ENCODE results near the gene HYDIN. TPM values are rescaled to one million over a fixed set of nuclear protein-coding genes. Genes with fewer than 3 reads are reported as not detected.

Gene HYDIN
- total and polyA plus RNA-seq, 2 experiments from 2014 or later: 3.1 to 7.7 TPM

DNA sequence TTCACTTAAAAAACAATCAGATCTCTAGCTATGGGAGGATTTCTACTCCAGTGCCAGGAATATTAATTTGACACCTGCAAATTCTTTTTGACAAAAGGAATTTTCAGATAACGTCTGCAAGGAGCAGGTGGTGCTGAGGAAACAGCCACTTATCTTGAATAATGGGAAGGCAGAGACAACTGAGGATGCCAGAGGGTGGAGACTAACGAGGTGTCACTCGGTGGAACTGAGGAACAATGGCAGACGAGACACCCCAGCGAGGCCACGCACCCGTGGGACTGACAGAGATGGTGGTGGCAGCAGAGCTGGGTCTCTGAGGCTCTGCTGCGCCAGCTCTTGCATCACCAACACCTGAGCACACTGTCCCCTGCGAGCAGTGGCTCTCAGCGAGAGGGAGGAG is 471.7 kb downstream of the HYDIN start (continued):
- TF ChIP-seq, protein P1, sequence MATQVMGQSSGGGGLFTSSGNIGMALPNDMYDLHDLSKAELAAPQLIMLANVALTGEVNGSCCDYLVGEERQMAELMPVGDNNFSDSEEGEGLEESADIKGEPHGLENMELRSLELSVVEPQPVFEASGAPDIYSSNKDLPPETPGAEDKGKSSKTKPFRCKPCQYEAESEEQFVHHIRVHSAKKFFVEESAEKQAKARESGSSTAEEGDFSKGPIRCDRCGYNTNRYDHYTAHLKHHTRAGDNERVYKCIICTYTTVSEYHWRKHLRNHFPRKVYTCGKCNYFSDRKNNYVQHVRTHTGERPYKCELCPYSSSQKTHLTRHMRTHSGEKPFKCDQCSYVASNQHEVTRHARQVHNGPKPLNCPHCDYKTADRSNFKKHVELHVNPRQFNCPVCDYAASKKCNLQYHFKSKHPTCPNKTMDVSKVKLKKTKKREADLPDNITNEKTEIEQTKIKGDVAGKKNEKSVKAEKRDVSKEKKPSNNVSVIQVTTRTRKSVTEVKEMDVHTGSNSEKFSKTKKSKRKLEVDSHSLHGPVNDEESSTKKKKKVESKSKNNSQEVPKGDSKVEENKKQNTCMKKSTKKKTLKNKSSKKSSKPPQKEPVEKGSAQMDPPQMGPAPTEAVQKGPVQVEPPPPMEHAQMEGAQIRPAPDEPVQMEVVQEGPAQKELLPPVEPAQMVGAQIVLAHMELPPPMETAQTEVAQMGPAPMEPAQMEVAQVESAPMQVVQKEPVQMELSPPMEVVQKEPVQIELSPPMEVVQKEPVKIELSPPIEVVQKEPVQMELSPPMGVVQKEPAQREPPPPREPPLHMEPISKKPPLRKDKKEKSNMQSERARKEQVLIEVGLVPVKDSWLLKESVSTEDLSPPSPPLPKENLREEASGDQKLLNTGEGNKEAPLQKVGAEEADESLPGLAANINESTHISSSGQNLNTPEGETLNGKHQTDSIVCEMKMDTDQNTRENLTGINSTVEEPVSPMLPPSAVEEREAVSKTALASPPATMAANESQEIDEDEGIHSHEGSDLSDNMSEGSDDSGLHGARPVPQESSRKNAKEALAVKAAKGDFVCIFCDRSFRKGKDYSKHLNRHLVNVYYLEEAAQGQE (IDR thresholded peaks at IDR 0.05; ENCODE audit: unreplicated experiment): no peak
- TF ChIP-seq, protein P2, sequence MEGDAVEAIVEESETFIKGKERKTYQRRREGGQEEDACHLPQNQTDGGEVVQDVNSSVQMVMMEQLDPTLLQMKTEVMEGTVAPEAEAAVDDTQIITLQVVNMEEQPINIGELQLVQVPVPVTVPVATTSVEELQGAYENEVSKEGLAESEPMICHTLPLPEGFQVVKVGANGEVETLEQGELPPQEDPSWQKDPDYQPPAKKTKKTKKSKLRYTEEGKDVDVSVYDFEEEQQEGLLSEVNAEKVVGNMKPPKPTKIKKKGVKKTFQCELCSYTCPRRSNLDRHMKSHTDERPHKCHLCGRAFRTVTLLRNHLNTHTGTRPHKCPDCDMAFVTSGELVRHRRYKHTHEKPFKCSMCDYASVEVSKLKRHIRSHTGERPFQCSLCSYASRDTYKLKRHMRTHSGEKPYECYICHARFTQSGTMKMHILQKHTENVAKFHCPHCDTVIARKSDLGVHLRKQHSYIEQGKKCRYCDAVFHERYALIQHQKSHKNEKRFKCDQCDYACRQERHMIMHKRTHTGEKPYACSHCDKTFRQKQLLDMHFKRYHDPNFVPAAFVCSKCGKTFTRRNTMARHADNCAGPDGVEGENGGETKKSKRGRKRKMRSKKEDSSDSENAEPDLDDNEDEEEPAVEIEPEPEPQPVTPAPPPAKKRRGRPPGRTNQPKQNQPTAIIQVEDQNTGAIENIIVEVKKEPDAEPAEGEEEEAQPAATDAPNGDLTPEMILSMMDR (conservative IDR thresholded peaks at IDR 0.05; ENCODE audit: low read depth in 2 of 2): no peak
- TF ChIP-seq, protein P3, sequence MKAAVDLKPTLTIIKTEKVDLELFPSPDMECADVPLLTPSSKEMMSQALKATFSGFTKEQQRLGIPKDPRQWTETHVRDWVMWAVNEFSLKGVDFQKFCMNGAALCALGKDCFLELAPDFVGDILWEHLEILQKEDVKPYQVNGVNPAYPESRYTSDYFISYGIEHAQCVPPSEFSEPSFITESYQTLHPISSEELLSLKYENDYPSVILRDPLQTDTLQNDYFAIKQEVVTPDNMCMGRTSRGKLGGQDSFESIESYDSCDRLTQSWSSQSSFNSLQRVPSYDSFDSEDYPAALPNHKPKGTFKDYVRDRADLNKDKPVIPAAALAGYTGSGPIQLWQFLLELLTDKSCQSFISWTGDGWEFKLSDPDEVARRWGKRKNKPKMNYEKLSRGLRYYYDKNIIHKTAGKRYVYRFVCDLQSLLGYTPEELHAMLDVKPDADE (IDR thresholded peaks at IDR 0.05): no peak
- TF ChIP-seq EZH2 (IDR thresholded peaks at IDR 0.05; ENCODE audit: low read depth, unreplicated experiment) (no peak), STAT1 (IDR thresholded peaks at IDR 0.05; ENCODE audit: unreplicated experiment) (no peak)

Small RNAs within 50 kb of the gene (small RNA-seq; reads per million reads assigned to genes)
- gene RNU6ATAC25P (ENCODE audit: low replicate concordance): not detected

Other genes with a start within 250 kb of the HYDIN start
- 19.0 and 30.2 TPM in 2 replicates for gene CMTR2, start 58.7 kb upstream of the HYDIN start, total RNA-seq (2014; rRNA removed; shearing (Covaris generic))
- gene CMTR2, start 58.7 kb upstream of the HYDIN start, polyA plus RNA-seq (2016; fragmentation: Nextera tagmentation; extraction: Ambion mirVana): 4.5 and 6.0 TPM in 2 replicates
- gene CALB2, start 128.0 kb upstream of the HYDIN start, total RNA-seq (2014; rRNA removed; shearing (Covaris generic)): 2.4 and 3.9 TPM in 2 replicates
- 3.7 and 4.2 TPM in 2 replicates for gene CALB2, start 128.0 kb upstream of the HYDIN start, polyA plus RNA-seq (2016; fragmentation: Nextera tagmentation; extraction: Ambion mirVana)
- gene TLE7, start 211.3 kb upstream of the HYDIN start, total RNA-seq (2014; rRNA removed; shearing (Covaris generic)): 2.5 and 4.2 TPM in 2 replicates
- 0.44 and 0.57 TPM in 2 replicates for gene TLE7, start 211.3 kb upstream of the HYDIN start, polyA plus RNA-seq (2016; fragmentation: Nextera tagmentation; extraction: Ambion mirVana)
- gene ZNF23, start 231.5 kb upstream of the HYDIN start, total RNA-seq (2014; rRNA removed; shearing (Covaris generic)): 8.8 TPM in 2 replicates
- 7.9 and 8.4 TPM in 2 replicates for gene ZNF23, start 231.5 kb upstream of the HYDIN start, polyA plus RNA-seq (2016; fragmentation: Nextera tagmentation; extraction: Ambion mirVana)

Data from GM23338 (cell line).